GM18873 (cell line): Measurements from ENCODE around the gene DARS1.

Experiments used
- ATAC-seq: cut with Tn5 transposase; IDR thresholded peaks from one replicate; pipeline ENCODE4 v1.9.1; 2021; ENCODE audit warnings: mild to moderate bottlenecking, moderate library complexity, moderate number of reproducible peaks; ENCODE audit not compliant: unreplicated experiment, low FRiP score

DARS1 gene

DNA sequence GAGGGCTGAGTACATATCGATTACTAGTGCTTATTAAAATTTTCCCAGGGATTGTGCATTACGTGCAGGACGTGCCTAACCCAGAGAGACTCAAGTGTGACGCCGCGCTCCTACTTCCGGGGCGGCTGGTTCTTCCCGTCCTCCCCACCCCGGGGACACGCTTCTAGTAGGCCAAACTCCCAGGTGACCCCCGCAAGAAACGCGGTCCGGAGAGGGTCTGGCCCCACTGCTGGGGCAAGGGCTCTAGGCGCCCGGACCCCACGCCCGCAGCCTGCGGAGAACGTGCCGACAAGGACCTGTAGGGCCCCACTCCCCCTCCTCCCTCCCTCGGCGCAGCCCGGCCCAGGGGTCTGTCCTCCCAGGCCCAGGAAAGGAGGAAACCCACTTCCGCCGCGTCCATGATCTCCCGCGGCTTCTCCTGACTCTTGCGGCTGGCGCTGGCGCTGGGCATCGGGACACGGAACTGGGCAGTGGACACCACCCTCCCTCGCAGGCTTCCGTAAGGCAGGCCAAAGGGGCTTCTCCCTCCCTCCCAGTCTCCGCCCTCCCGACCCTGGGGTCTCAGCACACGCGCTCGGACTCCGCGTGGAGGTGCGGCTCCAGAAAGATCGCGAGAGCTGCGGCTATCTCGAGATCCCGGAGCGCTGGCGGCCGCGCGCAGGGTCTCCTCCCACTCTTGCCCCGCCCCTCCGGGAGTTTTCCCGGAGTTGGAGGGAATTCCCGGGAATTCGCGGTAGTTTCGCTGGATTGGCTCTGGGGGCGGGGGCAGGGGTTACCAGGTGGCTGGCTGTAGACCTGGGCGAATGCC, at the start of gene DARS1:
TSS of gene DARS1 (minus strand) at position 609 of the 808 bp plus-strand sequence. CDS start at position 451, 158 bp downstream.
- peak; percentile 72 for ATAC-seq

DNA sequence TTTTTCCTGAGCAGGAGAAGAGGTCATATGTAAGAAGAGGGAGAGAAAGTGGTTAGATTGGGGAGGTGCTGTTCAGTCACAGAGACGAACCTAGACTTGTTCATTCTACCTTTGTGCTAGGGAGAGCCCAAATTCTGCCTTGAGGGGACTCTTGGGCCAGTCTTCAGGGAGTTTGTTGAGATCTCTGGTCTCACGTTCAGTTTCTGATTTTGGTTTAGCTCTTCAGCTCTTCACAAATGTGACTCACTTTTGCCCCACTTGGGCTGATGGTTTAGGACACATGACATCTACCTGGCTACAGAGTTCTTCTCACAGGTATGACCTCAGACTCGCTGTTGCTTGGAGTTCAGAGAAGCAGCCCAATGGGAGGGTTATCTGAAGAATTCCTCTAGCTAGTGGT, 49.2 kb upstream of the DARS1 start:
- no peak for ATAC-seq

DNA sequence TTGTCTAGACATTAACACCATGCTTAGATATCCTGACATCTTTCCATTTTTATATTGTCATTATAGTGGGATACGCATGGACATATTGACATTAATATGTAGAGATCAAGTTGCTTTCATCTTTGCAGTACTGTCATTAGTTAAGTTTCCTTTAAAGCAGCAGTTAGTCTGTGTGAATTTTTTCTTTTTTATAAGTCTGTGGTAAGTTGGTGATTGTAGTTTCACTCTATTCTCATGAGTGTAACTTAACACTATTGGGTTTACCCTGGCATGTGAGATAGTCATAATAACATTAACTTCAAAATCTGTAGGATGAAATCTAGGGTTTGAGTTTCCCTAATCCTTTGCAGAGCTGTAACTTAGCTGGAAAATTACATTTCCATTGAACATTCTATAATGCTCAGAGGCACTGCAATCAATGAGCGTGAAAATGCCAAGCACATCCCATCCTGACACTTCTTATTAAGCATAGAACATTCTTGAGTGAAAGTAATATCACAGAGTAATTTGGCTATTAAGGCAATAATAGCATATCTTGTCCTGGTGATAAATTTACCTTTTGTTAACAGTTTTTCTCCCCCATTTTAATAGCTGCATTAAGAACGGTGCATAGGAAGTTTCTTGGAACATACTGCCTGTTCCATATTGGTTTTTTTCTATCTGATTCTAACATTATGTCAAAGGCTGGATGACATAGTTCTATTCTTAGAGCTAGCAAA, 47.5 kb upstream of the DARS1 start:
- no peak for ATAC-seq

DNA sequence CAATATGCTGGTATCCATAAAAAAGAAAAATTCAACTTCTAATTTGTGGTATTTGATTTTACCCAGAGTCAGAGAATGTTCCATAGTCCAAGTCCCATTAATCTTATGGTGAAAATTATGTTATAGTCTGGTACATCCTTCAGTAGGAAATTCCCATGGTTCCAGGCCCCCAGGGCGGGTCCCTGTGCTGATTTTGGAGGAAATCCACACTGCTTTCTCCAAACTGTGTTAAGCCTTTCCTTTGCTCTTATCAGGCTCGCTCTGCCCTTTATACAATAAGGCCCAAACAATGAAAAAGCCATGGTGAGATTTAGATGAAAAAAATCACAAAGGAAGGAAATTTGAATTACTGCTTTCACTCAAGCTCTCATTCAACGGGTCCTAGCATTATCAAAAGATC, 46.8 kb upstream of the DARS1 start:
- ATAC-seq, result no peak

DNA sequence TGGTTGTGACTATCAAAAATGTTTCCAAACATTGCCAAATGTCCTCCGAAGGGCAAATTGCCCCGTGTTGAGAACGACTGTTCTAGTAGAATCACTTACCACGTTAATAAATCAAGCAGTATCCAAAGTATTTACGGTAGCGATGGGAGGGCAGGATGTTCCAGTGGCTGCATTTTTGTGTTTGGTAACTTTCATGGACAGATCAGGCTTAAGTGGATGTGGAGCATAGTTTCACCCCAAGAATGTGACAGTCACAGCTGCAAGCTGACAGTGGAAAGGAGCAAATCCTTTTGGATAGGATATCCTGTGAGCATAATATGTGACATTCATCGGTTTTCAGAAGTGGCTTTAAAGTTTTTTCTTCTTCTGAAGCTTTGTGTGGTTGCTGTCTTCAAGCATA, 46.3 kb upstream of the DARS1 start:
- ATAC-seq, result no peak

DNA sequence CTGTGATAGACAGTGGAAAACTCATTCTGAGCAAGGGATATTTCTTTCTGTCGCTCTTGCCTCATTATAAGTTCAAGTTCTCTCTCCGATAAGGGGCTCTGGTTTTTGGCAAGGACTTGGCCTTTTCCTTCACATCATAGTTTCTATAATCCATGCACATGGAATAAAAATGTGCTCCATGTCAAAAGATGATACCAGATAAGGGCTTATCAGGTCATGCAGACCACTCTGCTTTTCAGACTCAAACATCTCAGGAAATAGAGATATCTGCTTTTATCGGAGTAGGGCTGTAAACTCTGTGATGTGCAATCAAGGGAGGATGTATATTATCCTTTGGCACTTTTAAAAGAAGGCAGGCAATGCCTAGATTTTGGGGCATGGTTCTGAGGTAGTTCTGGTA, 45.0 kb upstream of the DARS1 start:
- ATAC-seq, result no peak

DNA sequence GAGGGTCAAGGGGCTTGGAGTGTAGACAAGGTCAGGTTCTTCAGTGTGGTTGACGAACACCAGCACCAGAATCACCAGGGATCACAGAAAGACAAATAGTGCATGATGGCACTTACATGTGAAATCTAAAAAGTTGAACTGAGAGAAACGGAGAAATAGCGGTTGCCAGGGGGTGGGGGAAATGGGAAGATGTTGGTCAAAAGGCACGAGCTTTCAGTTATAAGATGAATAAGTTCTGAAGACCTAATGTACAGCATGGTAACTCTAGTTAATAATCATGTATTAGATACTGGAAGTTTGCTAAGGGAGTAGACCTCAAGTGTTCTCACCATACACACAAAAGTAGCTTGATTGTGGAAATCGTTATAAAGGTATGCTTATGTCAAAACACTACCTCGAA, 43.7 kb upstream of the DARS1 start:
- peak; percentile 88 for ATAC-seq

DNA sequence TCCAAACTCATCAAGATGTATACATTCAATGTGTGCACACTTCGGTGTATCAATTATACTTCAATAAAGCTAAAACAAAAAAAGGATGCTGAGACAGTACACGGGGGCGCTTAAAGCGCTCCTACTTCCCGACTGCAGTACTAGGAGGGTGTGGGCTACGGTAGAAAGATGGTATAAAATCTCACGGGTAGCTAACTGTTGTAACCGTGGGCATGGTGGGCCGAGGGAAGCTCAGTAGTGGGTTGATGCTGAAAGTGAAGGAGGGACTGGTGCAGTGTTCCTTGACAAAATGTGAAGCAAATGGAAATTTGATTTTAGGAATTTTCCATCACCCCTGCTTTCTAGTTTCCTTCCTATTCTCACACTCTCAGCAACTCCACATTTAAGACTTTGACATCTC, 42.6 kb upstream of the DARS1 start:
- no peak for ATAC-seq

DNA sequence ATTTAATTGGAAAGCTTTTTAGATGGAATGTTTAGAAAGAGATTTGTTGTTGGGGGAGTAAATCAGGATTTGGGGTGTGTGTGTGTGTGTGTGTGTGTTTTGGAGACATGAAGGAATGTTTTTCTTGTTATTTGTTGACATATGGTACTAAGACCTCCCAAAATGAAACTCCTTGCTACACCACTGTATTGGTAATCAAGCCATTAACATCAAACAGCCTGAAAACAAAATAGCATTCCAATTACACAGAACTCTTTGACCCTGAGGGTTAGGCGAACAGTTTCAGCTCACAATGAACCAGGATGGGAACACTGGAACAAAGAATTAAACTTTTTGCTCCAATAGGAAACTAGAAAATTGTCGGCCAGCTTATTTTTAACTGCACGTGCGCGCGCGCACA, 41.7 kb upstream of the DARS1 start:
- ATAC-seq, result no peak

DNA sequence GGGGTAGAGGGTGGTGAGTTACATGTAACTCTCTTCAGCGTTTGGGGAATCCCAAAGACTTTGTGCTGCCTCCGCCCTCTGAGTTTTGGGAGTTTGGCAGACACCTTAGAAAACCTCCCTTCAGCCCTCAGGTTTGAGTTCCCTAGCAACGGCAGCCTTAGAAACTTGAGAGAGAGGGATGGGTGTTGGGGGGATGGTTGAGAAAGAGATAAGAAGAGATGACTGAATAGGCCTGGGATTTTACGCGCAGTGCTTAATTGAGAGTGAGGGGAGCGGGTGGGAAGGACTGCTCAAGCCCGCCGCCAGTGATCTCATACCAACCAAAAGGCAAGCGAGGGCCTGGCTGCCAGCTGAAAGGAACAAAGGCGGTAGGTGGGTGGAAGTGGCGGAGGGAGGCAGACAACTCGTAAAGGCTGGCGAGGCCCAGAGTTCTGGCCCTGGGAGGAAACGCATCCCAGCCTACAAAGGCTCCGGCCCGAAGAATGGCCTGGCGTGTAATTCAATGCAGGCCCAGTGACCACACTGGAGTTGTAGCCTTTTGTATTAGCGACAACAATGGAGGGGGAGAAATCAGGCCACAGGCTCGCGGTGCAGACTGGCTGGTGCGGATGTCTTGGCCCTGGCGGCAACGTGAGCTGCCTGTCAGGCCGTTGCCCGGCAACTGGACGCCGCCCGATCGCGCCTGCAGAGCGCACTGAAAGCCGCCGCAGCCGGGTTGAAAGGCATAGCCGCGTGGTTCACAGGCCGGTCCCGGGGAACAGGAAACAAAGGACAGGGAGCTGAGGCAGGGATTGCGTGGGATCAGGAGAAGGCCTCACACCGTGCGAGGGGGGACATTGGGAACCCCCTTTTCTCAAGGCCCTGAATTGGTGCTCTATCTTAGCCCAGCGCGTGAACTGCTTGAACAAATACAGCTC, 39.9 kb upstream of the DARS1 start:
- ATAC-seq, result no peak

DNA sequence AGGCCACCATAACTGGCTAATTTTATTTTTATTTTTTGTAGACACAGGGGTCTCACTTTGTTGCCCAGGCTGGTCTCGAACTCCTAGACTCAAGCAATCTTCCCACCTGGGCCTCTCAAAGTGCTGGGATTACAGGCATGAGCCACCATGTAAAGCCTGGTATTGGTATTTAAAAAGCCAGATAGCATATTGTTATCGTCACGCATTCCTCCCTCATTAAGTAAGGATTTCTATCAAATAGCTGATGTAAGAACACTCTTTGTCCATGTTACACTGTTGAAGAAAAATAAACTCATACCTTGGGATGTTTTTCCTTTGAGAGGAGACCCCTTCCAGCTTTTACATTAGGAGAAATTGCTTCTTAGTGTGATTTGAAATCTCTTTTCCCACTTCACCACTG, 39.2 kb upstream of the DARS1 start:
- ATAC-seq, result no peak

DNA sequence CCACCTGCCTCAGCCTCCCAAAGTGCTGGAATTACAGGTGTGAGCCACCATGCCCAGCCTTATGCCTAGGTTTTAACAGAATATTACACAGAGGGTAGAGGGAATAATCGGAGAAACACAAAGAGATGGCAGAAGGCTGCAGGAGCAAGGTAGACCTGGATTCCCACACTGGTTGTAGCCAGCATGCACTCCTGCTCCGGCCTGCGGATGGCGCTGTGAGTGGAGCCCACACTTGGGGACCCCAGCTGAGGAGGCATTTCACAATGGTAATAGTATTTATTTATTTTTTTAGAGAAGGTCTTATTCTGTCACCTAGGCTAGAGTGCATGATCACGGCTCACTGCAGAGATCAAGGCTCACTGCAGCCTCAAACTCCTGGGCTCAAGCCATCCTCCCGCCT, 38.8 kb upstream of the DARS1 start:
- ATAC-seq, result no peak

DNA sequence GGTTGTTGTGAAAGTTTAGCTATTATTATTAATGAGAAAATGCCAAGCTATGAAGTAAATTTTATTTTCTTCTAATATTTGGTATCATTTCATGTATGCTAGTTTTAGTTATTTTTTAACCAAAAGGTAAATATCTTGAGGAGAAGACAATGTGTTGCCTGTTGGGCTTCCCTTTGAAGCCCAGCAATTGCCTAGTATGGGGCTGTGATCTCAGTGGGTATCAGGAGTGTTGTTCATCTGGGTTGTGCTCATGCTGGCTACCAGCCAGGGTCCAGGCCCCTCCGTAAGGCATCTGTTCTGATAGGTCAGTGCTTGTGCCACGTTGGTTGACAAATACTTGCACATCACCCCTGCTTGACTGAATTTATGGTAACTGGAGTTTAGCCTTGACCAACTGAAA, 38.0 kb upstream of the DARS1 start:
- no peak for ATAC-seq

DNA sequence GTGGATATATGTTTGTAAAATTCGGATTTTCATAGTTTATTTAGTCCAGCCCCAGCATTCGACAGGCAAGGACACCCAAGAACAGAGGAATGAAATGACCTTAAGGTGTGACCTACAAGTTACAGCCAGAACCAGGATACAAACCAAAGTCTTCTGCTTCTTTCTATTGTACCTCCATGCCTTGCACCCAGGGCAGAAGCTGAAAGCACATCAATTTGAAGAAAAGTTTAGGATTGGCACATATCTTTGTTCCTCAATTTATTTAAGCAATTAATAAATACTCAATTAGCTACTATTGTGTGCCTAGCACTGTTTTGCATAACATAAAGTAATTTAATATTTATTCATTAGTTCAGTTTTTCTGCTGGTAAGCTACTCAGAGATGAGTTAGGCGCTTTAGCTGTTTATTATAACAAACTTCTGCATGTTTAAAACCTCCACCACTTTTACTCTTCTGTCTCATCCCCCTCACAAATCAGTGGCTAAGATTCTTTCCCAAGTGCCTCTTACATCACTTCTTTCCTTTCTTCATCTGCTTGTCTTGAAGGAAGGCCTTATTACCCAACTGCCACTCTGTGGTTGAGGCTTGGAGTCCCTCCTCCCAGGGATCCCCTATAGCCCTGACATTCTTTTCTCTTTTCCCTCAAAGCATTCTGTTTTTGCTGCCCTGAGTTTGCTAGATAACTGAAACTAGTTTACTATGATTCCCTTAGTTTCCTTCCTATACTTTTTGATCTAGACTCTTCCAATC, 37.1 kb upstream of the DARS1 start:
- ATAC-seq, result no peak

DNA sequence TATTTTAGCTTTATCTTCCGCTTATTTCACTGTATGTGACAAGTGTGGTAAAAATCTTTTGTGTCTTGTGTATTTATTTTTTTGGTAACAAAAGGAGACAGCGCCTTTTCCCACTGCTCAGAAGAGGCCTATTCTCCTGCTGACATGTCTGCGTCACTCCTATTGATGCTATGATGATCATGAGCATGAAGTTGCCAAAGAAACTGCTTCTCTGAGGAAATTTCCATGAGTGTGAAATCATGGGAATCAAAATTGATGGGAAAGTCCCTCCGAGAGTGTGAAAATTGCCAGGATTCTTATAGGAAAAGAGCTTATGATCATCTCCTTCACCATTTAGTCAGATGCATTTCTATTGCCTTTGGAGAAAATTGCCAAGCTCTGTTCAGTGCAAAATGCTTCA, 36.5 kb upstream of the DARS1 start:
- ATAC-seq, result no peak

DNA sequence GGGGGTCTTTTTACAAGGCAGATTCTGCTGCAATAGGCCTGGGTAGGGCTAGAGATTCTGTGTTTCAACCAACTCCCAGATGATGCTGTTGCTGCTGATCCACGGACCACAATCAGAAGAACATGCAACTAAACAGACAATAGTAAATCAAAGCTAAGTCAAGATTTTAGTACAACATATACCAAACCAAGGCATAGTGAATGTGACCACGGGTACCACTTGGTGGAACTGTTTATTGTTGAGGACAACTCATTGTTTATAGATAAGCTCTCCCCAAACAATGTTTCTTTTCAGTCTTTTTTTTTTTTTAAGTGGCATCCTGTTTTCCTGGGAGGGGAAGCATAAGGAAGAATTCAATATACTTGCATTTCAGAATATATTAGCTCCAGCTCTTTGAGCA, 36.0 kb upstream of the DARS1 start:
- ATAC-seq, result no peak

DNA sequence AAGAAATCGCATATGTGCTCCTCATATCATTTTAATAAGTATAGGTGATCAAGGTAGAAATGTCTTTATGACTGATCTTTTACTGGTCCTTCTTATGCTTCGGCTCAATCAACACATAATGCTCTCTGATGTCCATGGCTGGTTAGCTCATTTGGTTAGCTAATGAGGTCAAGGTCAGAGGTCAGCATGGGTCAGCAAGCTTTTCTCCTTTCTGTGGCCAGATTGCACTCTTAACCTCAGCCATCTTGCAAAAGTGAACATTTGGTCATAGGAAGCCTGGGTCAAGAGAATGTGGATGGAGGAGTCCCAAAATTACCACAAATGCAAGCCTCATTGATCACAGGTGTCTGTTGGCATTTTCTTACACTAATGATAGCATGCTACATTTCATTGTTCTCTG, 35.4 kb upstream of the DARS1 start:
- ATAC-seq, result no peak

DNA sequence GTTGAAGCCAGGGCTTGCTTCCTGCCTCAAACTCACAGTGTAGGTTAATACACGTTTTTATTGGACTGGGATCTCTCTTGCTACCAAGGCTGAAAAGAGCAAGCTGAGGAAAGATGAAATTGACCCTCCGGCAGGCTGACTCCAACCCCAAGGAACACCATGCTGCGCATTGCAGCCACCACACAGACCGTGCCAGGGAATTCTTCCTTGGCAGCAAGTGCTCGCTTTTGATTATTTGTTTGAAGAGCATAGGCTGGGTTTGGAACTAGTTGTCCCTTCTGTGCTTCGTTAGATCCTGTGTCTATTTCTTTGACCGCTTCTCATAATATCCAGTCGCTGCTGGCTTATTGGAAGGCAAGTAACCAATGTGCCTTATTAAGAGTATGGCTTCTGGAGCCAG, 34.4 kb upstream of the DARS1 start:
- no peak for ATAC-seq

DNA sequence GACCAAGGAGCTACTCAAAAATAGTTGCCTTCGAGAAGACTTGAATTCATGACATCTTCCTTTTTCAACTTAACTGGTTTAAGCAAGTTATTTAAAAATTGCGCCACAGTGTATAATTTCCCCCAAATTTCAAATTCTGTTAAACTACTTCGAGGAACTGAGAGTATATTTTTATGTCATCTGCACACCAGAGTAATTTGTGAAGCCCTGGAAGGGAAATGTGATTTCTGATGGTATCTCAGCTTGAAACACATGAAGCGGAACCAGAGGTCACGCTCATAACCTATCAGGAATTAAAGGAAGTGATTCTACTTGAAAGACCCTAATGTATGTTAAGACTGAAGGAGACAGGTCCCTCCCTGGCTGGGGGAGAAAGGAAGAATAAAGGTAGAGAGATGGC, 33.9 kb upstream of the DARS1 start:
- peak; percentile 62 for ATAC-seq

DNA sequence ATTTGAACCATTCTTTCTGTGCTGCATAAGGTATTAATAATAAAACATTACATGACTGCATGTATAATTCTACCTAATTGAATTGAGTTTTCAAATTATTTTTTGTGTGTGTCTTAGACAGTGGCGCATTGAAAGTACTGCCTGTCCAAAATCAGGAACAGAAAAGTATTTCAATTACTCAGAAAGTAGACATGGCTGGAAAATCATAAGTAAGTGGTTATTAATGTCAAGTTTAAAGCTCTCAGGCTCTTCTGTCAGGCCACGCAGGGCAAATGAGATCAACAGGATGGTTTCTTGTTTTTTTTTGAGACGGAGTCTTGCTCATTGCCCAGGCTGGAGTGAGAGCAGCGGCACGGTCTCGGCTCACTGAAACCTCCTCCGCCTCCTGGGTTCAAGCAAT, 32.4 kb upstream of the DARS1 start:
- ATAC-seq, result no peak
